NCI-H446 treated with DMSO at 0.1 percent for 48 hours (cell line): ENCODE data around the gene PTBP1.
"Not testable (repeated sequence)": the region's sequence is repeated elsewhere in the genome, so short reads cannot be mapped to it uniquely, and the experiment has no call there.

ENCODE experiments used
- DNase-seq: peaks from one replicate; lab custom pipeline; 2025; lab: John Stamatoyannopoulos, UW

The PTBP1 gene

DNA sequence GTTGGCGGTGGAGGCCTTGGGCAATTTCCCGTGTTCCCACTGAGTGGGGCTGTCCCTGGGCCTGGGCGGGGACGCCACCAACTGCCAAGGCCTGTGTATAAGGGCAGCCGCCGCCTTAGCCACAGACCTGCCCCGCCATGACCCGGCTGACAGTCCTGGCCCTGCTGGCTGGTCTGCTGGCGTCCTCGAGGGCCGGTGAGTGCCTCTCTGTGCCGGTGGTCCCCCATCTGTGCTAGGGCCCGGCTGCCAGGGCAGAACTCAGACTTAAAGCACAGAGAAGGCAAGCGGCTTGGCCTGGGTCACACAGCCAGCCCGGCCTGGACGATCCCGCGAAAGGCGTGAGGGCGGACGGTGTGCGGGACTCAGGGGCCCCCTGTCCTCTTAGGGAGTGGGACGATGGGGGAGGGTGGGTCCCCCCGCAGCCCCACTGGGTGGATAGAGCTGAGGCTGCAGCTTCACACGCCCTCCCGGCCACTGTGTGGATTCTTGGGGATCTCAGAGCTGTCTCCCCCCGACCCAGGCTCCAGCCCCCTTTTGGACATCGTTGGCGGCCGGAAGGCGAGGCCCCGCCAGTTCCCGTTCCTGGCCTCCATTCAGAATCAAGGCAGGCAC lies 30.6 kb downstream of the PTBP1 start, which contains the start of gene AZU1:
Gene AZU1 (plus strand): TSS at position 128 of the 612 bp plus-strand sequence. CDS start 10 bp downstream, at position 138.
- DNase-seq: no peak

DNA sequence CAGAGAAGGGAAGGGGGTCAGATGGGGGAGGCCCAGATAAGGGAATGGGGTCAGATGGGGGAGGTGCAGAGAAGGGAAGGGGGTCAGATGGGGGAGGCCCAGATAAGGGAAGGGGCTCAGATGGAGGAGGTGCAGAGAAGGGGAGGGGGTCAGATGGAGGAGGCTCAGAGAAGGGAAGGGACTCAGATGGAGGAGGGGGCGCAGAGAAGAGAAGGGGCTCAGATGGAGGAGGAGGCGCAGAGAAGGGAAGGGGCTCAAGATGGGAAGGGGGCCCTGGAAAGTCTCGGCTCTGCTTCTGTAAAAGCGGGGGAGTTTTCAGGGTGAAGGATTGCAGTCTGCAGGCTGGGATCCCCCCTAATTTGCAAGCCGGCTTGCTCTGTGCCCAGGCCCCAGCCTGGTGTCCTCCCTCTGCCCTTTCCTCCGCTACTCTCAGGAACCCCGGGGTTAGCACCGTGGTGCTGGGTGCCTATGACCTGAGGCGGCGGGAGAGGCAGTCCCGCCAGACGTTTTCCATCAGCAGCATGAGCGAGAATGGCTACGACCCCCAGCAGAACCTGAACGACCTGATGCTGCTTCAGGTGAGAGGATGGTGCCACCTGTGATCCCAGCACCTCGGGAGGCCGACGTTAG lies 32.0 kb downstream of the PTBP1 start:
- no peak for DNase-seq

DNA sequence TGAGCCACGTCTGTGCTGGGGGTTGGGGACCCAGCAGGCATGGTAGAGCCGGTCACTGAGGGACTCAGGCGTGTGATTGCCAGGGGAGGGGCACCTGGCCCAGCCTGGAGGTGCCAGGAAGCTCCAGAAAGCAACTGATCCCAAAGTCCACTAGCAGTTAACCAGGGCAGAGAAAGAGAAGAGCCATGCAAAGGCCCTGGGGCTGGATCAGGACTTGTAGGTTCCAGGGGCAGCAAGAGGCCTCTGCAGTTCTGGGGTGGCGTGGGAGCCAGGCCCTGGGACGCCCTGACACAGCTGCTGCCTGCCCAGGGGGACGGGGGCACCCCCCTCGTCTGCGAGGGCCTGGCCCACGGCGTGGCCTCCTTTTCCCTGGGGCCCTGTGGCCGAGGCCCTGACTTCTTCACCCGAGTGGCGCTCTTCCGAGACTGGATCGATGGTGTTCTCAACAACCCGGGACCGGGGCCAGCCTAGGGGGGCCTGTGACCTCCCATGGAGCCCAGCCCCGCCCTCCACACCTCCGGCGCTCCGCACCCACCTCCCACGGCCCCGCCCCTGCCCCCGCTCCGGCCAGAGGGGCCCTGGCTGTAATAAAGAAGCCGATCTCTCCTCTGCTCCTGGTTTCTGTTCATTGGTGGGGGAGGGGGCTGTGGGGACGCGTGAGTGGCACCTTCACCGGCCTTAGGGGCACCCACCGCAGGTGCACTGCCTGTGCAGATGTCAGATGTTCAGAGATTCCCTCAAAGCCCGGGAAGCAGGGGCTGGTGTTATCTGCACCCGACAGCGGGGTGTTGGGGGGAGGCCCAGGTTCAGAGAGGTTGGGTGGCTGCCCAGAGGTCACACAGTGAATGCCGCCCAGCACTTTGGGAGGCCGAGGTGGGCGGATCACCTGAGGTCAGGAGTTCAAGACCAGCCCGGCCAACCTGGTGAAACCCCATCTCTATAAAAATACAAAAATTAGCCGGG lies 34.4 kb downstream of the PTBP1 start:
- no peak for DNase-seq

DNA sequence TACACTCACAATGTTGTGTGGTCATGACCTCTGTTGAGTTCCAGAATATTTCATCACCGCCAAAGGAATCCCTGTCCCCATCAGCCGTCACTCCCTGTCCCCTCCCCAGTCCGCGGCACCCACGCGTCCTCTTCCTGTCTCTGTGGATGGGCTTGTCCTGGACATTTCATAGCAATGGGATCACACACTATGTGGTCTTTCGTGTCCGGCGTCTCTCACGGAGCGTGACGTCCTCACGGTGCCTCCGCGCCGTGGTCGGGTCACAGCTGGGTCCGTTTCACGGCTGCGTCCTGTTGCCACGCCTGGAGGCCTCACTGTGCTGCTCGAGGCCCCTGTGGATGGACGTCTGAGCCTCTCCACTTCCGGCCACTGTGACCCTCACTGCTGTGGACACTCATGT lies 37.0 kb downstream of the PTBP1 start:
- no peak for DNase-seq

DNA sequence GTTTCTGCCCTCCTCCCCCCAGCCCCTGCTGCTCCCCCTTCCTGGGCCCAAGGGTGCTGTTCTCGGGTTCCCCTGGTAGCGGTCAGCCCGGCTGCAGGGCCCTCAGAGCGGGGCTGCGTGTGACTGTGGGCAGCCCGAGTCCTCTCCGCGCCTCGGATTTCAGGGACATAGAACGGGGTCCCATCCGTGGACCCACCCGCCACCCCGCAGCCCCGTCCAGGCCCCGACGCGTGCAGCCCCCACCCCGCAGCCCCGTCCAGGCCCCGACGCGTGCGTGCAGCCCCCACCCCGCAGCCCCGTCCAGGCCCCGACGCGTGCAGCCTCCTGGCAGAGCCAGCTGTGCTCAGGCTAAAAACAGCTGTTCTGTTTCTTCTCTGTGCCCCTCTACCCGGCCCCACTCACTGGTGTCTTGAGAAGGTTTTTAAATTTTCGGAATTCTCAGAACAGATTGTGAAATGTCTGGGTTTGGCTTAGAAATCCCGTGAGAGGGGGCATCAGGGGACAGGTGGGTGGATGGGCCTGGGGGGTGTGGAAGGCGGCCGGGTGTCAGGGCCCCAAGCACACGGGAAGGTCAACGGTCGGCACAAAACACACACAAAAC lies 38.1 kb downstream of the PTBP1 start:
- no peak for DNase-seq

DNA sequence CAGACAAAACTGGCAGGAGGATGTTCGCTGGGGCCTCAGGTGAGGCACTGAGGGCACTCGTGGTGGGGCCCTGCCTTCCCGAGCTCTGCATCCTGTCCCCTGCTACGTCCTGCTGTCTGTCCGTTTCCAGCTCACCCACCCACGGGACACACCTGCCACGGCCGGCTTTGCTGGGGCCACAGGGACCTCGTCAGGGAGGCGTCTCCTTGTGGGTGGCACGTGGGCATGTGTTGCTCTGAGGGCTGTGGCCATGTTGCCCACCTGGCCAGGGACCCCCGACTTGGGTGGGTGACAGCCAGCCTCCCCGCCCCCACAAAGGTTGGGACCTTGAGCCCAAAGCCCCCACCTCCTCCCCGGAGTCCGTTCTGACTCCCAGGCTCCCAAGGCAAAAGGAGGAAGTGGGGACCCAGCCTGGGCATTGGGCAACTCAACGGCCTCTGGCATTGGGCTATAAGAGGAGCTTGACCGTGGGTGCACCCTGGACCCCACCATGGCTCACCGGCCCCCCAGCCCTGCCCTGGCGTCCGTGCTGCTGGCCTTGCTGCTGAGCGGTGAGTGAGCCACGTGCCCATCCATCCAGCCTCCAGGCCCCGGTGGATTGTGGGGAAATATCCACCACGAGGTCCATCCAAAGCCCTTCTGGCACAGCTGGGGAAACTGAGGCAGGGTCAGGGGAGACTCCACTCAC lies 43.4 kb downstream of the PTBP1 start, which contains the start of gene PRTN3:
Gene PRTN3 (plus strand): TSS at position 481 of the 688 bp plus-strand sequence. CDS start 10 bp downstream, at position 491.
- no peak for DNase-seq

DNA sequence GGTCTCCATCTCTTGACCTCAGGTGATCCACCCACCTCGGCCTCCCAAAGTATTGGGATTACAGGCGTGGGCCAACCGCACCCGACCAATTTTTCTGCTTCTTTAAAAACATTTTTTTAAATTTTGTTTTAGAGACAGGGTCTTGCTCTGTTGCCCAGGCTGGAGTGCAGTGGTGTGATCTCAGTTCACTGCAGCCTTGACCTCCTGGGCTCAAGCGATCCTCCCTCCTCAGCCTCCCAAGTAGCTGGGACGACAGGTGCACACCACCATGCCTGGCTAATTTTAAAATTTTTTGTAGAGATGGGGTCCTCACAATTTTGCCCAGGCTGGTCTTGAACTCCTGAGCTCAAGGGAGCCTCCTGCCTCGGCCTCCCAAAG lies 45.5 kb downstream of the PTBP1 start:
- not testable (repeated sequence) for DNase-seq

DNA sequence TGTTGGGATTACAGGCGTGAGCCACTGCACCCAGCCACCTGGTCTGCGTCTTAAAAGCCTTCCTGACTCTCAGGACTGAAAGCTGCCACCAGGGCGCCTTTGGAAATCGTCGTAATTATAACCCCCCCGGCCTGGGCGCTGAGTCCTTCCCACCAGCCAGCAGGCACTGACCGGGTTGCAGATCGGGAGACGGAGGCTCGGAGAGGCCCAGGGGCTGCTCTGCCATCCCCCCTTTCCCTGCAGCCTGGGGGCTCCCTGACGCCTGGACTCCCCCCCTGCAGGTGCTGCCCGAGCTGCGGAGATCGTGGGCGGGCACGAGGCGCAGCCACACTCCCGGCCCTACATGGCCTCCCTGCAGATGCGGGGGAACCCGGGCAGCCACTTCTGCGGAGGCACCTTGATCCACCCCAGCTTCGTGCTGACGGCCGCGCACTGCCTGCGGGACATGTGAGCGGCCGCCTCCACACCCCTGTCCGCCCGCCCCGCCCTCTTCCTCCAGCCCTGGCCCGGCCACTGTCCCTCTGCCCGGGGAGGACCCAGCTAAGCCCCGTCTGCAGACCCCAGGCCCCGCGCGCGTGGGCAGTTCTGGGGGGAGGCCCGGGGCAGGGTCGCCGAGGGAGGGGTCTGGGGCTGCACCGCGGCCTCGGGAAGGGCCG lies 46.1 kb downstream of the PTBP1 start:
- DNase-seq: no peak

DNA sequence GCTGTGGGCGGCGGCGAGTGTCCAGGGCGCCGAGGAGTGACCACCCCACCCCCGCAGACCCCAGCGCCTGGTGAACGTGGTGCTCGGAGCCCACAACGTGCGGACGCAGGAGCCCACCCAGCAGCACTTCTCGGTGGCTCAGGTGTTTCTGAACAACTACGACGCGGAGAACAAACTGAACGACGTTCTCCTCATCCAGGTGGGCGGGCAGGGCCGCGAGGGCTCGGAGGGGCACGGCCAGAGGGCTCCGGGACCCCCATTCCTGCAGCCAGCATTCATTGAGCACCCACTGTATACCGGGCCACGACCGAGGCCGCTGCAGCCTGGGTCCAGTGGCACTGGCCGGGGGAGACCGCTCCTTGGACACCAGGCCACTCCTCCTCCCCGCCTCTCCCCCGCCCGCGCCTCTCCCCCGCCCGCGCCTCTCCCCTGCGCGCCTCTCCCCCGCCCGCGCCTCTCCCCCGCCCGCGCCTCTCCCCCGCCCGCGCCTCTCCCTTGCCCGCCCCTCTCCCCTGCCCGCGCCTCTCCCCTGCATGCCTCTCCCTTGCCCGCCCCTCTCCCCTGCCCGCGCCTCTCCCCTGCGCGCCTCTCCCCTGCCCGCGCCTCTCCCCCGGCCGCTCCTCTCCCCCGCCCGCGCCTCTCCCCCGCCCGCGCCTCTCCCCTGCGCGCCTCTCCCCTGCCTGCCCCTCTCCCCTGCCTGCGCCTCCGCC lies 46.7 kb downstream of the PTBP1 start:
- DNase-seq: no peak

DNA sequence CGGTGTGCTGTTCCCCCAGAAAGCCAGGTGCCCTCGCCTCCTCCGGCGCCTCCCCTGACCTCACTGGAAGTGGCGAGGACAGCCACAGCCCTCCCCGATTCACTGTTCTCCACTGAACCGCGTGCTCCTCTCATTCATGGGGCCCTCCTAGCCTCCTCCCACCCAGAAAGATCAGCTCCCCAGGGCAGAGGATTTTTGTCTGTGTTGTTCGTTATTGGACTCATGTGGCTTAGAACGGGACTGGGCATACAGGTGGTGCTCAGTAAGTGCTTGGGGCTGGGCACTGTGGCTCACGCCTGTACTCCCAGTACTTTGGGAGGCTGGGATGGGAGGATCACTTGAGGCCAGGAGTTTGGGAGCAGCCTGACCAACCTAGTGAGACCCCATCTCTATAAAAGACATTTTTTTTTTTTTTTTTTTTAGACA lies 47.3 kb downstream of the PTBP1 start:
- DNase-seq: no peak

DNA sequence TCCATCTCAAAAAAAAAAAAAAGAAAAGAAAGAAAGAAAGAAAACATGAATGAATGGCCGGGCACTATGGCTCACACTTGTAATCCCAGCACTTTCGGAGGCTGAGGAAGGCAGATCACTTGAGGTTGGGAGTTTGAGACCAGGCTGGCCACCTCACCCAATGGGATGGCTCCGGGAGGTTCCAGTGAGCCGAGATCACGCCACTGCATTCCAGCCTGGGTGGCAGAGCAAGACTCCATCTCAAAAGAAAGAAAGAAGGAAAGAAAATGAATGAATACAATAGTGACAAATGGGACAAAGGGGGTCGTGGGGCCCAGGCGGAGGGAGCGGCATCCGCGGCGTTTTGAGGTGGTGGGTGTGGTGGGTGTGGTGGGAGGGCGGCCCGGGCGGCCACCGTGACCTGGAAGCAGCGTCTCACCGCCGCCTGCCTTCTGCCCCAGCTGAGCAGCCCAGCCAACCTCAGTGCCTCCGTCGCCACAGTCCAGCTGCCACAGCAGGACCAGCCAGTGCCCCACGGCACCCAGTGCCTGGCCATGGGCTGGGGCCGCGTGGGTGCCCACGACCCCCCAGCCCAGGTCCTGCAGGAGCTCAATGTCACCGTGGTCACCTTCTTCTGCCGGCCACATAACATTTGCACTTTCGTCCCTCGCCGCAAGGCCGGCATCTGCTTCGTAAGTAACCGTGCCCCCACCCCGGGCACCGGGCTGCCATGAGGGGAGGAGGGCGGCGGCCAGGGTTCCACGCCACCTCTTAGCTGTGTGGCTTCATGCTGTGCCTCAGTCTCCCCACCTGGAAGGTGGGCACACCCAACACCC lies 48.7 kb downstream of the PTBP1 start:
- no peak for DNase-seq

DNA sequence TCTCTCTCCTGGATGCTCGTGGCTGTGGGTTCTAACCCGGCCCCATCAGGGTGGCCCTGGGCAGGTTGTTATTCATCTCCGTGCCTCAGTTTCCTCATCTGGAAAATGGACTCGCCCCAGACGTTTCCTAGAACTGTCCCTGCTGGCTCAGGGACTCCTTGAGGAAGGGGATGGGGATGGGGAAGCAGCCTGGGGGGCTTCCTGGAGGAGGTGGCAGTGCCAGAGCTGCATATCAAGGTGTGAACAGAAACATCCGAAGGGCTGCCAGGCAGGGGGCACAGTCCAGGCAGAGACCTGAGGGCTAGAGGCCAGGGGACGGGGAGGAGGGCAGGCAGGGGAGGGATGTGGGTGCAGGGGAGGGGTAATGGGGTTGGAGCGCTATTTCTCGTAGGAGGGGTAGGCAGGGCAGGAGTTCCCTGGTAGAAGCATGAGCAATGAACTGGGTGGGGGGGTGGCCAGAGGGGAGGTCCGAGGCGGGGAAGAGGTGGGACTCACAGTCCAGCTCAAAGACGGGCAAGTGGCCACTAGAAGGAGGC lies 51.2 kb downstream of the PTBP1 start:
- DNase-seq: no peak

DNA sequence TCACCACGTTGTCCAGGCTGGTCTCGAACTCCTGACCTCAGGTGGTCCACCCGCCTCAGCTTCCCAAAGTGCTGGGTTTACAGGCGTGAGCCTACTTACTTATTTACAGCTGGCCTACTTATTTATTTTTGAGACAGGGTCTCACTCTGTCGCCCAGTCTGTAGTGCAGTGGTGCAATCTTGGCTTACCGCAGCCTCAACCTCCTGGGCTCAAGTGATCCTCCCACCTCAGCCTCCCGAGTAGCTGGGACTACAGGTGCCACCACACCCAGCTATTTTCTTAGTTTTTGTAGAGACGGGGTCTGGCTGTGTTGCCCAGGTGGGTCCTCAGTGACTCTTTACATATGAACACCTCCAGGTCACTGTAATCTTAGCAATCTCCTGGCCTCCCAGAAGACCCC lies 51.9 kb downstream of the PTBP1 start:
- DNase-seq: not testable (repeated sequence)

DNA sequence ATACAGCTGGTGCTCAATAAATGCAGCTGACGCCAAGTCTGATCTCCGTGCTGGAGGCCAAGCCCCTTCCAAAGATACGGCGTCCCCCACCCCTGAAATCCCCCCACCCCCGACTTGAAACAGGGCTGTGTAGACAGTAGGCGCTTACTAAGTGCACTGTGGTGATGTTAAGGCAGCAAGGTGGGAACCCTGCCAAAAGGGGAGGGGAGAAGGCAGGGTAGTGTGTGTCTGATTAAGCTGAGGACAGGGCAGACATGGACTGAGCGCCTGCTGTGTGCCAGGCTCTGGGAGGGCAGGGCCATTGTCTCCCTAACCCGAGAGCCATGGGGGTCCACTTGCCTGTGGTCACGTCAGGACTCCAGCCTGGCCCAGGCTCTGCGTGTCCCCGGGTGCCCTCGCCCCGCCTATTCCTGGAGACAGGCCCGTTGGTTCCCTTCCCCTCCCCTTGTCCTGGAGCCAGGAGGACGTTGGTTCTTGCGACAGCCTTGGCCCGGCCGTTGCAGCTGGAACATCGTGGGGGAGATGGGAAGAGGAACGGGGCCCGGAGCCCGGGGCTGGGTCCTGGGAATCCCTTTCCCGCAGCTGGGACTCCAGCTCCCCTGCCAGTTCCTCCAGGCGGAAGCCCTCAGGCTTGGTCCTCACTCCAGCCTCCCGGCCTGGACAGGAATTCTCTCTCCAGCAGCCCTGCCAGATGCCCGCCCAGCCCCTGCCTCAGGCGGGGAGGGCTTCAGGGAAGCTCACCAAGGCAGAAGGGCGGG lies 53.1 kb downstream of the PTBP1 start:
- DNase-seq: peak; percentile 44

DNA sequence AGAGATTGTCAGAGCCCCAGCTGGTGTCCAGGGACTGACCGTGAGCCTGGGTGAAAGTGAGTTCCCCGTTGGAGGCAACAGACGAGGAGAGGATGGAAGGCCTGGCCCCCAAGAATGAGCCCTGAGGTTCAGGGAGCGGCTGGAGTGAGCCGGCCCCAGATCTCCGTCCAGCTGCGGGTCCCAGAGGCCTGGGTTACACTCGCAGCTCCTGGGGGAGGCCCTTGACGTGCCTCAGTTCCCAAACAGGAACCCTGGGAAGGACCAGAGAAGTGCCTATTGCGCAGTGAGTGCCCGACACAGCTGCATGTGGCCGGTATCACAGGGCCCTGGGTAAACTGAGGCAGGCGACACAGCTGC lies 53.7 kb downstream of the PTBP1 start:
- DNase-seq: no peak

DNA sequence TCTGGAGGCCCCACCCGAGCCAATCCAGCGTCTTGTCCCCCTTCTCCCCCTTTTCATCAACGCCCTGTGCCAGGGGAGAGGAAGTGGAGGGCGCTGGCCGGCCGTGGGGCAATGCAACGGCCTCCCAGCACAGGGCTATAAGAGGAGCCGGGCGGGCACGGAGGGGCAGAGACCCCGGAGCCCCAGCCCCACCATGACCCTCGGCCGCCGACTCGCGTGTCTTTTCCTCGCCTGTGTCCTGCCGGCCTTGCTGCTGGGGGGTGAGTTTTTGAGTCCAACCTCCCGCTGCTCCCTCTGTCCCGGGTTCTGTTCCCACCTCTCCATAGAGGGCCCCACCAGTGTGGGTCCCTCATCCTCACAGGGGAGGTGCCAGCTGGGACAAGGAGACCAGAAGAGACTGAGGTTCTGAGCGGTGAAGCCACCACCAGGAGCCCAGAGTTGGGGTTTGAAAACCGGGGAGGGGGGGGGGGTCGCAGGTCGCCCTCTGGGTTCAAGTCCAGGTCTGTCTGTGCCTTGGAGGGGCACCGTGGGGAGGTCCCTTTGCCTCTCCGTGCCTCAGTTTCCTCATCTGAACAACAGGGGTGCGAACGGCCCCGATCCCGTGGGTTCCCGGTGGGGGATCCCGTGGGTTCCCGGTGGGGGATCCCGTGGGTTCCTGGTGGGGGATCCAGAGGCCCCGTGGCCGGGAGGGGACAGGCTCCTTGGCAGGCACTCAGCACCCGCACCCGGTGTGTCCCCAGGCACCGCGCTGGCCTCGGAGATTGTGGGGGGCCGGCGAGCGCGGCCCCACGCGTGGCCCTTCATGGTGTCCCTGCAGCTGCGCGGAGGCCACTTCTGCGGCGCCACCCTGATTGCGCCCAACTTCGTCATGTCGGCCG lies 55.1 kb downstream of the PTBP1 start, which contains the start of gene ELANE:
Gene ELANE (plus strand): TSS at position 168 of the 878 bp plus-strand sequence. CDS start 26 bp downstream, at position 194.
- no peak for DNase-seq

DNA sequence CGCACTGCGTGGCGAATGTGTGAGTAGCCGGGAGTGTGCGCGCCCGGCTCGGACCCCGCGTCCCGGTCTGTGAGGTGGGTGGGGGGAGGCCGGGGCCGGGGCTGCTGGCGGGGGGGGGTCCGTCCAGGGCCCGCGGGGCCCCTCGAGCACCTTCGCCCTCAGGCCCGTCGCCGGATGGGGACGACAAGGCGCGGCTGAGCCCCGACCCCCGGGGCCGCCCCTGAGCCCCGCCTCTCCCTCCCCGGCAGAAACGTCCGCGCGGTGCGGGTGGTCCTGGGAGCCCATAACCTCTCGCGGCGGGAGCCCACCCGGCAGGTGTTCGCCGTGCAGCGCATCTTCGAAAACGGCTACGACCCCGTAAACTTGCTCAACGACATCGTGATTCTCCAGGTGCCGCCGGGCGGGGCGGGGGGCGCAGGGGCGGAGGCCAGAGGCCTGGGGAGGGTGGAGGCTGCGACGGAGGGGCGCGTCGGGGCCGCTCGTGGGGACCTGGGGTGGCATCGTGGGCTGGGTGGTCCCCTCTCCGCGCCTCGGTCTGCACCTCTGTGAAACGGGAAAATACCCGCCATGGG lies 55.8 kb downstream of the PTBP1 start:
- DNase-seq: no peak
